ENCODE data around the gene ADAMTS16.

ADAMTS16 gene

GRCh38 chr5:5182508-5183188 is 42.5 kb downstream of the ADAMTS16 start:
- no peak for DNase-seq (ENCODE audit: low read depth in 2 of 2, low spot score in 1 of 2)

DNA sequence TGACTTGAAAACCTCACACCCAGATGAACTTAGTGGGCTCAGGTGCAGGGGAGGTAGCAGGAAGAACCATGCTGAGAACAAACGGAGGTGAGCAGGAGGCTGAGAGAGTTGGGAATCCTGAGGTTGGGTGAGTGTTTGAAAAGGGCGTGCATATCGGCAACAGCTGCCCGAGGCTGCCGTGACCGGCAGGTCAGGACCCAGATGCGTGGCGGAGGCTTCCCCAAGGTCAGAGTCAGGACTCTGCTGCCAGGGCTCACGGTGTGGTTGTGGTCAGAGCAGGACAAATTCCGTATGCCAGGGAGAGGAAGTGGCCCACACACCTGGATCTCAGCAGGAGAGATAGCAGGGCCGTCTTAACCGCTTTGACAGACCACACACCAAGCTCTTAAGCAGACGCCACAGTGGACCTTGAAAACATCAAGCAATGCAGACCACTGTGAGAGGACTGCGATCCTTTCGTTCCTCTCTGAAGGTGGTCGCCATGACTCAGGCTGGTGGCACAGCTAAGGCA is 43.1 kb downstream of the ADAMTS16 start:
- no peak for DNase-seq (ENCODE audit: low read depth in 2 of 2, low spot score in 1 of 2)

DNA sequence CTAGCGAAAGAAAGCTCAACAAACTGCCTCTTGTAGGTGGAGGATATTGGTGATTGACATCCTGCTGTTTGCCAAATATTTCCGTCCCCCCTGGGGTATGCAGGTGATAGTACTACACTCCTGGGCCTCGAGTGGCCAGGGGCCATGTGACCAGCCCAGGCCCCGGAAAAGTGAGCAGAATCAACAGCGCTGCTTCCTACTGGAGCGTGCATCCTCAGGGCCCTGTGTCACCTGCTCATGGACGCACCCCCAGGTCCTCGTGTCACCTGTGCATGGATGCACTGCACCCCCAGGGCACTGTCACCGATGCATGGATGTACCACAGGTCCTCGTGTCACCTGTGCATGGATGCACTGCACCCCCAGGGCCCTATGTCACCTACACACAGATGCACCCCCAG is 43.8 kb downstream of the ADAMTS16 start:
- no peak for DNase-seq (ENCODE audit: low read depth in 2 of 2, low spot score in 1 of 2)

DNA sequence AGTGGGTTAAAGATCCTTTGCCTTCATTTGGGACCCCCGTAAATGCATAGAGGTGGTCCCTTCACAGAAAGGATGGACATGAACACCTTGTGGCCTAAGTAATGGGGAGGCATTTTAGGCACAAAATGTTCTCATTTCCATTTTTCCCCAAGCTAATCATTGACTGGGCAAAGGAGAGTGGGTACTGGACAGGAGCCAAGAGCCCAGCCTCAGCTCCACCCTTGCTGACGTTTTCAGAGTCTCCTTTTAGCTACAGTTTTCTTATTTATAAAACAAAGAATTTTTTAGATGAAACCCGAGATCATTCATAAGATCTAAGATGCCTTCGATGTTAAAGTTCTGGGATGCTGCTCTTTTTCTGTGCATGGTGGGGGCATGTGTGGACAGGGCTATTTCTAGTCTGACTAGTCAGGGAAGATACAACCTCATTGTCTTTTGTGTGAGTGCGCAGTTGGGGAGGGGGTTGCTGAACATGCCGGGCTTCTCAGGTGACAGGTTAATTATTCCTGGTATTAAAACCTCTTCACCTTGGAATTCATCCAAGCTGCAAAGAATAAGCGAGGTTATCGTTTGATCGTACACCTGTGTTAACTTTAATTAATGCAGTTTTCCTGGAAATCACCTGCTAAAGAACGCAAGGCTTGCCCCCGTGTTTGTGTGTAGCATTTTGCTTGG is 48.4 kb downstream of the ADAMTS16 start:
- no peak for DNase-seq (ENCODE audit: low read depth in 2 of 2, low spot score in 1 of 2)

DNA sequence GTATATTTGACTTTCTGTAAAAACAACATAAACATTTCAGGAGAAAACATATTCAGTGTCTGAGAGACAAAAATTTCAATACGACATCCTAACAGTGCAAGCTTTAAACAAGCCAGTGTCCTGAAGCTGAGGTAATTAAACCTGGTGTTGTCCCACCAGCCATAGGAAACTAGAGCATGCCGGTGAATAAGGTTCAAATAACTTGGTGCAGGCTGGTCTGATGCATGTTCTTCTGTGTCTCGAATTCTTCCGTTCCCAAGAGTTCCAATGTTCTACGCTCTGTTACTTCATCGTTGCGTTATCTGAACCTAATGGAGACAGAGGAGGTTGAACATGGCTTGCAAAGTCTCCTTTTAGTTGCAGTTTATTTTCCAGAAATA is 48.9 kb downstream of the ADAMTS16 start:
- no peak for DNase-seq (ENCODE audit: low read depth in 2 of 2, low spot score in 1 of 2)

GRCh38 chr5:5191906-5192305 is 51.8 kb downstream of the ADAMTS16 start:
- DNase-seq (ENCODE audit: low read depth in 2 of 2, low spot score in 1 of 2), result no peak

DNA sequence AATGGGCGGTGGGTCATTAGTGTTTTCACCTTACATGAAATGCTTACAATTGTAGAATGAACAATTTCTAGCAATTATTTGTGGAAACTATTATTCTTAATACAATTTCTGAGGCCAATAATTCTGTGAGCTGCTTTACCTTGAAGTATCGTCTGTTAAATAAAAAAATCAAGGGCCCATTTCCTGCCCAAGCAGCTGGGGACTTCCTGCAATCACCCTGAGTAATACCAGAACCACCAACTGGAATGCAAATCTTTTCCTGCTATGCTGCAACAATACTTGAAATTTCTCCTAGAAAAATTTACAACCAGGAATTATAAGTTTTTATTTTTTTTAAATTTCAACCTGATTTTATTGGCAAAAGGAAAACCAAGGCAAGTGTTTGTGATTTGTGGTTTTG is 52.6 kb downstream of the ADAMTS16 start:
- DNase-seq (ENCODE audit: low read depth in 2 of 2, low spot score in 1 of 2), result no peak

GRCh38 chr5:5195128-5195918 is 55.2 kb downstream of the ADAMTS16 start:
- no peak for DNase-seq (ENCODE audit: low read depth in 2 of 2, low spot score in 1 of 2)

GRCh38 chr5:5198135-5198534 is 58.0 kb downstream of the ADAMTS16 start:
- no peak for DNase-seq (ENCODE audit: low read depth in 2 of 2, low spot score in 1 of 2)

DNA sequence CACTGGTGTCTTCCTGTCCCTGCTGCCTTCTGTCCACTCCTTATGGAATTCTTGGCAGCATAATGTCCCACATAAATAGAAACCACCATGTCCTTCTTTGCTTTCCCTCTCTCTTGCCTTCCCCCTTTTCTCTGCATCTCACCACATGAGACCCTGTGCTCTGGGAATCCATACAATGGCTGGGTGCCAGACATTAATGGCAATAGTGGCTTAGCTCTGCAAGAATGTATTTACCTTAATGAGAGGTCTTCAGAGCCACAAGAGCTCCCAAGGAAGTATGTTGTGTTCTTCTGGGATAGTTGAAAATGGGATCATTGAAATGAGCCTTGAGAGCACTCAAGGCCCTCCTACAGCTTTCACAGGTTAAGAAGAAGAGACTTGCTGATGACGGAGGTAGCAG is 58.7 kb downstream of the ADAMTS16 start:
- no peak for DNase-seq (ENCODE audit: low read depth in 2 of 2, low spot score in 1 of 2)

- no peak for DNase-seq (ENCODE audit: low read depth in 2 of 2, low spot score in 1 of 2)
Measured at GRCh38 chr5:5199495-5199894, 59.4 kb downstream of the ADAMTS16 start.

- DNase-seq (ENCODE audit: low read depth in 2 of 2, low spot score in 1 of 2), result no peak
Measured at GRCh38 chr5:5200133-5200532, 60.0 kb downstream of the ADAMTS16 start.

DNA sequence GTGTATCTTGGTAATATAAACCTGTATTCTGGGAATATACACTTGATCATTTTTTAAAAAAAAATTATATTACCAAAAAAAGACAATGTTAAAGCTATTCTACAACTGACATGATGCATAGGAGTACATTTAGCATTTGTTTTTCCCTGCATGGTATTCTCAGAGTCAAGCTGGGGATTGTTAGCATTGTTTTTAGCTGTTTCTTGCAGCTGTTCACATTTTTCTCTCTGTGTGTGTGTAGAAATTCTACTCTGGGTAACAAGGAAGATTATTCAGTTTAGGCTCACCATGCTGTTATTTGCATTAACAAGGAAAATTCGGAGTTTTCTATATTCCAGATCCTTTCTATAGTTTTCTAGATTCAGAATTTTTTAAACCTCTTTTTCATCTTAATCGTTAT is 62.2 kb downstream of the ADAMTS16 start:
- no peak for DNase-seq (ENCODE audit: low read depth in 2 of 2, low spot score in 1 of 2)

DNA sequence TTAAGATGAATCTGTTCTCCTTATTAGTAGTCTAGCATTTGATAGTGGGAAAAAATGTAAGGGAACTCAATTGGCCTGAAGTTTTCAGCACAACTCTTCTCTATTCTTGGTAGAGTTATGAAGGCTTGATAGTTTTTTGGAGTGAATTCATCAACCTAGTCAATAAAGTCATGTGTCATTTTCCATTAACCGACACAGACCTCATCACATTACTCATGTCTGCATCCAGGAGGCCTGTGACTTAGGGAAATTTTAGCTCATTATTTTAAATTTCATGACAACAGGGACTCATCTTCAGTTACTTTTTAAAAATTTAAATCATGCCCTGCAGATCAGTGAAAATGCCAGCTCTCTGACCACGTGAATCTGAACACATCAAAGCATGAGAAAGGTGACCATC is 63.3 kb downstream of the ADAMTS16 start:
- no peak for DNase-seq (ENCODE audit: low read depth in 2 of 2, low spot score in 1 of 2)

GRCh38 chr5:5207828-5208227 is 67.7 kb downstream of the ADAMTS16 start:
- DNase-seq (ENCODE audit: low read depth in 2 of 2, low spot score in 1 of 2), result no peak

DNA sequence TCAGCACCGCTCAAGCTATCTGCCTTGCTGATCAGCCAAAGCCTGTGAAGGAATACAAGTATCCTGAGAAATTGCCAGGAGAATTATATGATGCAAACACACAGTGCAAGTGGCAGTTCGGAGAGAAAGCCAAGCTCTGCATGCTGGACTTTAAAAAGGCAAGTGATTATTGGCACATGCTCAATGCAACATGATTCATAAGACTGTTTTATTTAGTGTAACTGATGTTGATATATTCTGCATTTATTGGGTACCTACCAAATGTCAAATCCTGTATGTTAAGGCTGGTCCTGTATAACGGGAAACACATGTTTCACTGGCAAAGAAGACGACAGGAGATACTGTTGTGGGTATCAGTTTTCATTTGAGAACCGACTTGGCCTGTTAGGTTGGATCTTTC is 69.0 kb downstream of the ADAMTS16 start:
- no peak for DNase-seq (ENCODE audit: low read depth in 2 of 2, low spot score in 1 of 2)

DNA sequence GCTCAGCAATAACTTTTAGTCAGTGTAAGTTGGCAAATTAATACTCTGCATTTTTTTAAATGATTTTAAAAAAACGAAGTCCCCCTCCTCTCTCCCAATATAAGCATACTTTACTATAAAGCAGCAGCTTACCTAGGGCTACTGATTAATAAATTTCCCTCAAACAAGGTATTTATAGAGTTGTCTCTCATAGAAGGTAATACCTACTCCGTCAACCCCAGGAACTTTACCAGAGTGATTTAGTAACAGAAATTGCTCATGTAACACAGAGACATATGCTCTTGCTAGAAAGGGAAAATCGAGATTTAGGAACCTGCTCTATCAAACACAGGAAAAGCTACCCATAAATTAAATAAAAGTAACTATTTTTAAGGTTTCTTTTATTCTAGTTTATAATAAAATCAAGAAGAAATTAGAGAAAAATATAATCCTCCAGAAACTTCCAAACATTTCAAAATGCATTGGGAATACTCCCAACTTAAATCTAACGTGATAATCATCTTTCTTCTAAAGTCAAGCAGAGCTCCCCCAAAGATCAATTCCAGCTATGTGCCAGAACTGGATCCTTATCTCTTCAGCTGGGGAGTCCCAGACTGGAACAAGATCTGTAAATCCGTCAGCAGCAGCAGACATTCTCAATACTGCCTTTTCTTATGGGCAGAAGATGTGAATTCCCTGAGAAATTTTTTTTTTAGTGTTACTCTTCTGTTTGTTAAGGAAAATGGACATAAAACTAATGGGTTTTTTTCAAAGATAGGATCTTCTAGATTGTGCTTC is 69.6 kb downstream of the ADAMTS16 start:
- DNase-seq (ENCODE audit: low read depth in 2 of 2, low spot score in 1 of 2), result no peak

GRCh38 chr5:5217371-5217770 is 77.2 kb downstream of the ADAMTS16 start:
- DNase-seq (ENCODE audit: low read depth in 2 of 2, low spot score in 1 of 2), result no peak

- no peak for DNase-seq (ENCODE audit: low read depth in 2 of 2, low spot score in 1 of 2)
Measured at GRCh38 chr5:5218396-5218795, 78.3 kb downstream of the ADAMTS16 start.

DNA sequence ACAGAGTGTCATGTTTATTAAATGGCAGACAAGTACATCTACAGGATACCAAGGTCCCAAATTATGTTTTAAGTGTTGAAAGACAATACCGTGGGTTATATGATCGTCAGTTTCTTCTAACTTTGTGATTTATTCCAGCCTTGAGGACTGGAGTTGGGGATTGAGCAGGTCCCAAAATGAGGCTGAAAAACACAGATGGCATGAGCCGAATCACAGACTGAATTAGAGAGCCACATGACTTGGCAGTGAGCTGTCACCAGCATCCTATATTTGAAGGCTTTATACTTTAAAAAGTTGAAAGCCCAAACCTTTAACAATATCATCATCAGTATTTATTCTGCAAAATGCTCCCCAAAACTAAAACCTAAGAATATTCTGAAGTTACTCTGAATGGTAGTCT is 79.4 kb downstream of the ADAMTS16 start:
- no peak for DNase-seq (ENCODE audit: low read depth in 2 of 2, low spot score in 1 of 2)

DNA sequence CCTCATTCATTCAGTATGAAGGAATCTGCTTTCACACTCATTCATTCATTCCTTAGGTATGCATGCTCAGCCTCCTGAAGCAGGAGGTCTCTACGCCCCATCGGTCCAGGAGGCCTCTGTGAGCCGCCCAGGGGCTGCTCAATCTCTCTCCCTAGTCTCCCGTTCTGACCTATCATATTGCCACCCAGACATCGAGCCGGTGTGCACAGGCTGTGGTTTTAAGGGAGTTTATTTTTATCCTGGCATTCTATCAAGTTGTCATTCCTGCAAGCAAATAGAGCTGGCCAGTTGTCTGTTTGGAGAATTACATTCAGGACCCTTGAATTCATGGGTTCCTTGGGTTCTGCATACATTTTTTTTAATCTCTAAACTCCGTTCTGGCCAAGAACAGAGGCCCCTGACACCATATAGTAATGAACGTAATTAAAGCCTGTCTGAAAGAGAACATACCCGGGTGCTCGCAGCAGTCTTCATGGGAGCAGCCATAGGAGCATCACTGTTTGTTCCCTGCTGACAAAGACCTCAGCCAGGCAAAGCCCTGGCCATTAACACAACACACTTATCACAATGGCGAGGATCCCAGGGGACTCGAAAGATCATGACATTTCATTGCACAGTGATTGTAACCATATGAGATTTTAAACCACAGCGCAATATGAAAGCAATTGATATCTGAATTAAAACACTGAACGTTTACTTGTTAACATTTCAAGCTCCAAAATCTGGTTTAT is 80.9 kb downstream of the ADAMTS16 start:
- DNase-seq (ENCODE audit: low read depth in 2 of 2, low spot score in 1 of 2), result no peak
